Measurements from ENCODE around the gene FKBP9. TPM values are rescaled to one million over a fixed set of nuclear protein-coding genes. Genes with fewer than 3 reads are reported as not detected.
"Not testable (repeated sequence)": the region's sequence is repeated elsewhere in the genome, so short reads cannot be mapped to it uniquely, and the experiment has no call there.

The FKBP9 gene
- 1 to 10 TPM in 1 of 2 donors, under 1 TPM in 1; 0.65 to 1.7 TPM for total RNA-seq

- H3K27ac Mint-ChIP-seq: no peak within 1 kb of the TSS
- peak; percentile 77 for ATAC-seq (replicated peaks)
- H3K27me3 Mint-ChIP-seq: peaks cover 18% of the 10 kb centered on the region
- no peaks in the 10 kb centered on the region for H3K36me3 Mint-ChIP-seq (ENCODE audit: low read depth)
- no peaks in the 10 kb centered on the region for H3K9me3 Mint-ChIP-seq
- H3K4me3 Mint-ChIP-seq: peak within 1 kb of the TSS; percentile 67
- H3K4me1 Mint-ChIP-seq: peaks cover 5% of the 10 kb centered on the region
Measured at GRCh38 chr7:32957326-32958045, at the start of gene FKBP9. Gene FKBP9 (plus strand): TSS chr7:32957440. CDS start chr7:32957574, 134 bp downstream.

- no peak for ATAC-seq (replicated peaks)
- Mint-ChIP-seq H3K9me3 (no peaks in the 10 kb centered on the region), H3K4me1 (peaks cover 5% of the 10 kb centered on the region), H3K27me3 (no peaks in the 10 kb centered on the region), H3K36me3 (ENCODE audit: low read depth) (no peaks in the 10 kb centered on the region), H3K4me3 (no peak overlapping the region), H3K27ac (no peak overlapping the region)
Measured at GRCh38 chr7:32910195-32910594, 47.0 kb upstream of the FKBP9 start.

GRCh38 chr7:32914184-32914583 is 43.1 kb upstream of the FKBP9 start:
- Mint-ChIP-seq H3K27ac (no peak overlapping the region), H3K27me3 (no peaks in the 10 kb centered on the region)
- no peak for ATAC-seq (replicated peaks)

GRCh38 chr7:32915041-32915536 is 42.2 kb upstream of the FKBP9 start:
- H3K27me3 Mint-ChIP-seq: no peaks in the 10 kb centered on the region
- H3K4me3 Mint-ChIP-seq: no peak overlapping the region
- peak; percentile 72 for ATAC-seq (replicated peaks)
- H3K9me3 Mint-ChIP-seq: no peaks in the 10 kb centered on the region
- H3K4me1 Mint-ChIP-seq: peaks cover 12% of the 10 kb centered on the region
- peak overlapping the region; percentile 77 for H3K27ac Mint-ChIP-seq
- peaks cover 6% of the 10 kb centered on the region for H3K36me3 Mint-ChIP-seq (ENCODE audit: low read depth)

More at GRCh38 chr7:32914184-32914583, 43.1 kb upstream of the FKBP9 start:
- Mint-ChIP-seq H3K36me3 (ENCODE audit: low read depth) (peaks cover 6% of the 10 kb centered on the region), H3K4me1 (peaks cover 12% of the 10 kb centered on the region), H3K4me3 (no peak overlapping the region), H3K9me3 (no peaks in the 10 kb centered on the region)

- no peaks in the 10 kb centered on the region for H3K27me3 Mint-ChIP-seq
- peak overlapping the region; percentile 77 for H3K27ac Mint-ChIP-seq
- H3K4me1 Mint-ChIP-seq: peaks cover 12% of the 10 kb centered on the region
- peaks cover 6% of the 10 kb centered on the region for H3K36me3 Mint-ChIP-seq (ENCODE audit: low read depth)
- no peaks in the 10 kb centered on the region for H3K9me3 Mint-ChIP-seq
- no peak for ATAC-seq (replicated peaks)
- no peak overlapping the region for H3K4me3 Mint-ChIP-seq
Measured at GRCh38 chr7:32916006-32916405, 41.2 kb upstream of the FKBP9 start.

- not testable (repeated sequence) for H3K27me3 Mint-ChIP-seq; H3K4me3 Mint-ChIP-seq; ATAC-seq (replicated peaks); H3K36me3 Mint-ChIP-seq (ENCODE audit: low read depth); H3K27ac Mint-ChIP-seq; H3K9me3 Mint-ChIP-seq
- peaks cover 12% of the 10 kb centered on the region for H3K4me1 Mint-ChIP-seq
Measured at GRCh38 chr7:32916994-32917393, 40.2 kb upstream of the FKBP9 start.

GRCh38 chr7:32921896-32922295 is 35.3 kb upstream of the FKBP9 start:
- Mint-ChIP-seq H3K27me3 (no peaks in the 10 kb centered on the region), H3K4me1 (no peaks in the 10 kb centered on the region), H3K4me3 (no peak overlapping the region), H3K27ac (no peak overlapping the region), H3K36me3 (ENCODE audit: low read depth) (no peaks in the 10 kb centered on the region), H3K9me3 (no peaks in the 10 kb centered on the region)
- no peak for ATAC-seq (replicated peaks)

- no peaks in the 10 kb centered on the region for H3K36me3 Mint-ChIP-seq (ENCODE audit: low read depth)
- ATAC-seq (replicated peaks): no peak
- H3K27ac Mint-ChIP-seq: no peak overlapping the region
- H3K4me3 Mint-ChIP-seq: no peak overlapping the region
- no peaks in the 10 kb centered on the region for H3K27me3 Mint-ChIP-seq
- H3K4me1 Mint-ChIP-seq: no peaks in the 10 kb centered on the region
- no peaks in the 10 kb centered on the region for H3K9me3 Mint-ChIP-seq
Measured at GRCh38 chr7:32928785-32929298, 28.4 kb upstream of the FKBP9 start.

- no peaks in the 10 kb centered on the region for H3K9me3 Mint-ChIP-seq
- H3K27ac Mint-ChIP-seq: no peak overlapping the region
- H3K27me3 Mint-ChIP-seq: no peaks in the 10 kb centered on the region
- no peaks in the 10 kb centered on the region for H3K36me3 Mint-ChIP-seq (ENCODE audit: low read depth)
- no peak for ATAC-seq (replicated peaks)
- no peak overlapping the region for H3K4me3 Mint-ChIP-seq
- no peaks in the 10 kb centered on the region for H3K4me1 Mint-ChIP-seq
Measured at GRCh38 chr7:32929430-32930143, 27.7 kb upstream of the FKBP9 start.

- H3K27me3 Mint-ChIP-seq: no peaks in the 10 kb centered on the region
- no peaks in the 10 kb centered on the region for H3K4me1 Mint-ChIP-seq
- H3K27ac Mint-ChIP-seq: no peak overlapping the region
- ATAC-seq (replicated peaks): no peak
- H3K4me3 Mint-ChIP-seq: no peak overlapping the region
- no peaks in the 10 kb centered on the region for H3K9me3 Mint-ChIP-seq
- no peaks in the 10 kb centered on the region for H3K36me3 Mint-ChIP-seq (ENCODE audit: low read depth)
Measured at GRCh38 chr7:32930378-32930777, 26.9 kb upstream of the FKBP9 start.

- ATAC-seq (replicated peaks): no peak
- Mint-ChIP-seq H3K27ac (no peak overlapping the region), H3K4me3 (no peak overlapping the region), H3K9me3 (no peaks in the 10 kb centered on the region), H3K36me3 (ENCODE audit: low read depth) (peaks cover 5% of the 10 kb centered on the region), H3K27me3 (no peaks in the 10 kb centered on the region), H3K4me1 (peaks cover 7% of the 10 kb centered on the region)
Measured at GRCh38 chr7:32935558-32935957, 21.7 kb upstream of the FKBP9 start.

GRCh38 chr7:32936689-32937088 is 20.6 kb upstream of the FKBP9 start:
- no peaks in the 10 kb centered on the region for H3K9me3 Mint-ChIP-seq
- H3K4me3 Mint-ChIP-seq: no peak overlapping the region
- ATAC-seq (replicated peaks): no peak
- peaks cover 5% of the 10 kb centered on the region for H3K36me3 Mint-ChIP-seq (ENCODE audit: low read depth)
- H3K27me3 Mint-ChIP-seq: no peaks in the 10 kb centered on the region
- peaks cover 9% of the 10 kb centered on the region for H3K4me1 Mint-ChIP-seq
- H3K27ac Mint-ChIP-seq: no peak overlapping the region

GRCh38 chr7:32937344-32938174 is 19.7 kb upstream of the FKBP9 start:
- Mint-ChIP-seq H3K27ac (no peak overlapping the region), H3K4me3 (no peak overlapping the region), H3K4me1 (peaks cover 17% of the 10 kb centered on the region), H3K9me3 (no peaks in the 10 kb centered on the region), H3K27me3 (no peaks in the 10 kb centered on the region), H3K36me3 (ENCODE audit: low read depth) (peaks cover 5% of the 10 kb centered on the region)
- peak; percentile 17 for ATAC-seq (replicated peaks)

- no peak for ATAC-seq (replicated peaks)
- Mint-ChIP-seq H3K36me3 (ENCODE audit: low read depth) (peaks cover 5% of the 10 kb centered on the region), H3K4me1 (peaks cover 17% of the 10 kb centered on the region), H3K27me3 (no peaks in the 10 kb centered on the region), H3K27ac (peak overlapping the region; percentile 88), H3K4me3 (peak overlapping the region; percentile 92), H3K9me3 (no peaks in the 10 kb centered on the region)
Measured at GRCh38 chr7:32941181-32941580, 16.1 kb upstream of the FKBP9 start.

All from activated T-helper 17 cell treated with anti-CD3 and anti-CD28 coated beads, Interleukin-2, amount 50 U/mL, for 72 hours (primary cell).